ENCODE data around the gene KIF21A. TPM values are rescaled to one million over a fixed set of nuclear protein-coding genes. Genes with fewer than 3 reads are reported as not detected.

The KIF21A gene
- total and polyA plus RNA-seq, 2 experiments from 2014 or later: 25.0 to 55.1 TPM

DNA sequence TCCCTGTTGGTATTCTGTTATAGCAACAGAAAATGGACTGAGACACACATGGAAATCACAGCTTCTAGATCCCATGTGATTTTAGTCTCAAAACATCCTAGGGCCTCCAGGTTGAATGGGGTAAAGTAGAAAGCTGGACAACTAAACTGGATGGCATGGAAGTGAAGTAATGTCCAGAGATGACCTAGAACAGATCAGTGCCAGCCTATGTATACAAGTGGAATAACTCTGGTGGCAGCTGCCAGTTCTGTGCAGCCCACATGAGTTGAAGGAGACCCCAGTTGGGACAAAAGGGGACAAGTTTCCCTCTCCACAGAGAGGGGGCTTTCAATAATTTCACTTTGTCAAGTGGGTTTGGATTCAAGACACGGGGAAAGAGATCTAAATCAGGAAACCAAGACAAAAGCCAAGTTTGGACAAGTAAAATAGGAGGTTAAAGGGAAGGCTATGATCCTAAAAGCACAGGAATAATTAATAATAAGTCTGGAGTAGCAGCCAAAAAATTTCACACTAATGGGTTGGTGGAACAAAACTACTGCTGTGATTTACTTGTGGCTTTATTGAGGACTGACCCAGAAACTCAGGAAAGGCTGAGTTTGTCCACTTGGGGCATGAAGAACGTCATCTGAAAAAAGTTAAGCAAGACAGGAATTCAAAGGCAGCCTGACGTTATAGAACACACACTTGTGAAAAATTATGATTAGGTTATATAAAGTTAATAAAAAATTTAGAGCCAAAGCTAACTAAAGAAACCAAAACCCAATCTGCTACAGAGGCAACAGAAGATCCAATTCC lies 11.7 kb downstream of the KIF21A start:
- H3K27me3 ChIP-seq: no peaks in the 10 kb centered on the region
- WGBS (ENCODE audit: low lambda C conversion rate, missing lambda C conversion rate): 81% methylated on average over 3 of the region's 3 CpGs
- H3K4me3 ChIP-seq: no peak overlapping the region
- no peak overlapping the region for H2AFZ ChIP-seq
- no peak overlapping the region for H3K27ac ChIP-seq
- TF ChIP-seq EZH2phosphoT487 (IDR thresholded peaks at IDR 0.05; ENCODE audit: low read depth, severe bottlenecking, unreplicated experiment) (no peak), EZH2 (IDR thresholded peaks at IDR 0.05; ENCODE audit: borderline replicate concordance) (no peak)
- TF ChIP-seq, protein P1, sequence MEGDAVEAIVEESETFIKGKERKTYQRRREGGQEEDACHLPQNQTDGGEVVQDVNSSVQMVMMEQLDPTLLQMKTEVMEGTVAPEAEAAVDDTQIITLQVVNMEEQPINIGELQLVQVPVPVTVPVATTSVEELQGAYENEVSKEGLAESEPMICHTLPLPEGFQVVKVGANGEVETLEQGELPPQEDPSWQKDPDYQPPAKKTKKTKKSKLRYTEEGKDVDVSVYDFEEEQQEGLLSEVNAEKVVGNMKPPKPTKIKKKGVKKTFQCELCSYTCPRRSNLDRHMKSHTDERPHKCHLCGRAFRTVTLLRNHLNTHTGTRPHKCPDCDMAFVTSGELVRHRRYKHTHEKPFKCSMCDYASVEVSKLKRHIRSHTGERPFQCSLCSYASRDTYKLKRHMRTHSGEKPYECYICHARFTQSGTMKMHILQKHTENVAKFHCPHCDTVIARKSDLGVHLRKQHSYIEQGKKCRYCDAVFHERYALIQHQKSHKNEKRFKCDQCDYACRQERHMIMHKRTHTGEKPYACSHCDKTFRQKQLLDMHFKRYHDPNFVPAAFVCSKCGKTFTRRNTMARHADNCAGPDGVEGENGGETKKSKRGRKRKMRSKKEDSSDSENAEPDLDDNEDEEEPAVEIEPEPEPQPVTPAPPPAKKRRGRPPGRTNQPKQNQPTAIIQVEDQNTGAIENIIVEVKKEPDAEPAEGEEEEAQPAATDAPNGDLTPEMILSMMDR (IDR thresholded peaks at IDR 0.05; ENCODE audit: poor library complexity): no peak
- DNase-seq (ENCODE audit: low spot score): no peak
- no peaks in the 10 kb centered on the region for H3K9me3 ChIP-seq (ENCODE audit: low read depth)
- no peaks in the 10 kb centered on the region for H4K20me1 ChIP-seq (ENCODE audit: insufficient read depth, poor library complexity, severe bottlenecking)
- no peaks in the 10 kb centered on the region for H3K9me2 ChIP-seq (replicated peaks; ENCODE audit: insufficient read depth)
- no peaks in the 10 kb centered on the region for H3K4me1 ChIP-seq (ENCODE audit: insufficient read depth)
- H3K36me3 ChIP-seq (replicated peaks; ENCODE audit: insufficient read depth, low read depth): no peaks in the 10 kb centered on the region
- H3K79me2 ChIP-seq: peaks cover 83% of the 10 kb centered on the region
- no peak overlapping the region for H3K4me2 ChIP-seq

DNA sequence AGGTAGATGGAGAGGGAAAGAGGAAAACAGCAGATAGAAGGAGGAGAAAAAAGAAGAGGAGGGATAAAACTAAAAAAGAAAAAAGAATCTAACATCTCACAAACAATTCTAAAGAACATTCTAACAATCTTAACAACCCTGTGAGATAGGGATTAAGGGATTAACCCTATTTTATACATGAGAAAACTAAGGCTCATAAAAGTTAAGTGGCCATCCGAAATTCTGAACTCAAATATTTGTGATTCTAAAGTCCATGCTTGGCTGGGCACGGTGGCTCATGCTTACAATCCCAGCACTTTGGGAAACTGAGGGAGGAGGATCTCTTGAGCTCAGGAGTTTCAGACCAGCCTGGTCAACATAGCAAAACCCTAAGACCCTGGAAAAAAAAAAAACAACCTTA lies 13.1 kb downstream of the KIF21A start:
- Histone ChIP-seq H2AFZ (no peak overlapping the region), H3K4me2 (peak overlapping the region; percentile 34), H3K4me1 (ENCODE audit: insufficient read depth) (no peaks in the 10 kb centered on the region), H3K36me3 (replicated peaks; ENCODE audit: insufficient read depth, low read depth) (no peaks in the 10 kb centered on the region), H3K27ac (no peak overlapping the region), H3K4me3 (no peak overlapping the region), H3K27me3 (no peaks in the 10 kb centered on the region), H3K9me2 (replicated peaks; ENCODE audit: insufficient read depth) (no peaks in the 10 kb centered on the region), H4K20me1 (ENCODE audit: insufficient read depth, poor library complexity, severe bottlenecking) (no peaks in the 10 kb centered on the region), H3K79me2 (peaks cover 83% of the 10 kb centered on the region), H3K9me3 (ENCODE audit: low read depth) (no peaks in the 10 kb centered on the region)
- TF ChIP-seq, protein P1 (IDR thresholded peaks at IDR 0.05; ENCODE audit: poor library complexity): no peak
- TF ChIP-seq EZH2phosphoT487 (IDR thresholded peaks at IDR 0.05; ENCODE audit: low read depth, severe bottlenecking, unreplicated experiment) (no peak), EZH2 (IDR thresholded peaks at IDR 0.05; ENCODE audit: borderline replicate concordance) (no peak)
- no peak for DNase-seq (ENCODE audit: low spot score)
- WGBS (ENCODE audit: low lambda C conversion rate, missing lambda C conversion rate): 28% methylated on average over 2 of the region's 2 CpGs

DNA sequence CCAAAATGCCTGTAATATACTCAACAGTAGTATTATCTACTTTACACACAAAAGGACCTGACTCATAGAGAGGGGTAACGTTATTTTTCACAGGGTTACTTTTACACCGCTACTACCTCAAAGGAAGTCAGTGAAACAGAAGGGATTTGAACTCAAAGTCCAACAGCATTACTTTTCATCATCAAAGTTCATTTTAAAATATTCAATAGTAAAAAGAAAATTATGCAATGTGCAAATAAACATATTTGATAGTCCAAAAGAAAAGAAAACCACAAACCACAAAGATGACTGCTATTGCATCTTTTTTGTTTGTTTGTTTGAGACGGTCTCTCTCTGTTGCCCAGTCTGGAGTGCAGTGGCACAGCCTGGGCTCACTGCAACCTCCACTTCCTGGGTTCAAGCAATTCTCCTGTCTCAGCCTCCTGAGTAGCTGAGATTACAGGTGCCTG lies 15.5 kb downstream of the KIF21A start:
- Histone ChIP-seq H4K20me1 (ENCODE audit: insufficient read depth, poor library complexity, severe bottlenecking) (no peaks in the 10 kb centered on the region), H3K36me3 (replicated peaks; ENCODE audit: insufficient read depth, low read depth) (no peaks in the 10 kb centered on the region), H3K27ac (no peak overlapping the region), H3K9me3 (ENCODE audit: low read depth) (no peaks in the 10 kb centered on the region), H3K27me3 (no peaks in the 10 kb centered on the region), H3K4me2 (no peak overlapping the region), H3K79me2 (peaks cover 81% of the 10 kb centered on the region), H3K4me3 (no peak overlapping the region), H2AFZ (no peak overlapping the region), H3K9me2 (replicated peaks; ENCODE audit: insufficient read depth) (no peaks in the 10 kb centered on the region), H3K4me1 (ENCODE audit: insufficient read depth) (no peaks in the 10 kb centered on the region)
- DNase-seq (ENCODE audit: low spot score): no peak
- TF ChIP-seq EZH2 (IDR thresholded peaks at IDR 0.05; ENCODE audit: borderline replicate concordance): no peak
- WGBS (ENCODE audit: low lambda C conversion rate, missing lambda C conversion rate): 70% methylated on average over 3 of the region's 3 CpGs

DNA sequence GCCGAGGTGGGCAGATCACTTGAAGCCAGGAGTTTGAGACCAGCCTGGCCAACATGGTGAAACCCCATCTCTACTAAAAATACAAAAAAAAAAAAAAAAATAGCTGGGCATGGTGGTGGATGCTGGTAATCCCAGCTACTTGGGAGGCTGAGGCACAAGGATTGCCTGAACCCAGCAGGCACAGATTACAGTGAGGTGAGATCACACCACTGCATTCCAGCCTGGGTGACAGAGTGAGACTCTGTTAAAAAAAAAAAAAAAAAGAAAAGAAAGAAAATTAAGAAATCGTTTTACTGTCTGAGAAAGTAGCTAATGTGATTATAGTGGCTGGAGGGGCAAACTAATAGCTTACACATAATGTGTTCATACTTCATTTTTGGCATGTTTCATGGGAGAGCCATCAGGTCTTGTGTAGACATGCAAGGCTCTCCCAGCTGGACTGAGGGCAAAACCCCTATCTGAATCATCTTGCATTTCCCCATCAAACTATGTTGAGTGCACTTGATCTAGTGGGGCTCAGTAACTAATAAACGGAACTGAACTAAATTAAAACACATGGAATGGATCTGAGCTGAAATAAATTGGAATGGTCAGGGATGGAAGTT lies 16.2 kb downstream of the KIF21A start:
- Histone ChIP-seq H3K27me3 (no peaks in the 10 kb centered on the region), H2AFZ (no peak overlapping the region), H3K27ac (no peak overlapping the region), H3K9me2 (replicated peaks; ENCODE audit: insufficient read depth) (no peaks in the 10 kb centered on the region), H3K36me3 (replicated peaks; ENCODE audit: insufficient read depth, low read depth) (no peaks in the 10 kb centered on the region), H3K4me3 (no peak overlapping the region), H3K4me2 (no peak overlapping the region), H3K9me3 (ENCODE audit: low read depth) (no peaks in the 10 kb centered on the region), H3K4me1 (ENCODE audit: insufficient read depth) (no peaks in the 10 kb centered on the region), H3K79me2 (peaks cover 80% of the 10 kb centered on the region), H4K20me1 (ENCODE audit: insufficient read depth, poor library complexity, severe bottlenecking) (no peaks in the 10 kb centered on the region)
- TF ChIP-seq, protein P1 (IDR thresholded peaks at IDR 0.05; ENCODE audit: poor library complexity): no peak
- TF ChIP-seq EZH2 (IDR thresholded peaks at IDR 0.05; ENCODE audit: borderline replicate concordance): no peak
- no peak for TF ChIP-seq EZH2phosphoT487 (IDR thresholded peaks at IDR 0.05; ENCODE audit: low read depth, severe bottlenecking, unreplicated experiment)
- no peak for DNase-seq (ENCODE audit: low spot score)
- 88% methylated on average over 3 of the region's 3 CpGs for WGBS (ENCODE audit: low lambda C conversion rate, missing lambda C conversion rate)
